NCI-H345 treated with DMSO at 0.1 percent for 48 hours (cell line): ENCODE data around the gene VCL.
"Not testable (repeated sequence)": the region's sequence is repeated elsewhere in the genome, so short reads cannot be mapped to it uniquely, and the experiment has no call there.

Experiments
- DNase-seq: peaks from one replicate; lab custom pipeline; 2025; ENCODE audit not compliant: unreplicated experiment; lab: John Stamatoyannopoulos, UW

VCL gene

GRCh38 chr10:73997787-73998622 lies at the start of gene VCL:
Gene VCL, plus strand, starts transcription at chr10:73998116. Its CDS starts 92 bp downstream, at chr10:73998208.
- DNase-seq = peak; percentile 86

- no peak for DNase-seq
Observed at GRCh38 chr10:73948947-73949633, 48.8 kb upstream of the VCL start.

GRCh38 chr10:73950155-73950948 lies 47.6 kb upstream of the VCL start:
- DNase-seq = no peak

GRCh38 chr10:73953665-73954064 lies 44.3 kb upstream of the VCL start:
- no peak for DNase-seq

GRCh38 chr10:73954737-73955136 lies 43.2 kb upstream of the VCL start:
- DNase-seq = no peak

GRCh38 chr10:73955719-73956118 lies 42.2 kb upstream of the VCL start:
- no peak for DNase-seq

GRCh38 chr10:73956476-73957359 lies 41.2 kb upstream of the VCL start:
- no peak for DNase-seq

- no peak for DNase-seq
Observed at GRCh38 chr10:73959484-73960243, 38.3 kb upstream of the VCL start.

GRCh38 chr10:73962386-73962785 lies 35.5 kb upstream of the VCL start:
- DNase-seq = no peak

GRCh38 chr10:73963533-73963932 lies 34.4 kb upstream of the VCL start:
- not testable (repeated sequence) for DNase-seq

- DNase-seq = no peak
Observed at GRCh38 chr10:73964743-73965142, 33.2 kb upstream of the VCL start.

- DNase-seq = not testable (repeated sequence)
Observed at GRCh38 chr10:73965267-73965889, 32.5 kb upstream of the VCL start.

- DNase-seq = no peak
Observed at GRCh38 chr10:73965890-73966768, 31.8 kb upstream of the VCL start.

- no peak for DNase-seq
Observed at GRCh38 chr10:73967022-73967429, 30.9 kb upstream of the VCL start.

GRCh38 chr10:73967544-73967943 lies 30.4 kb upstream of the VCL start:
- DNase-seq = no peak

GRCh38 chr10:73968098-73968521 lies 29.8 kb upstream of the VCL start:
- DNase-seq = no peak

GRCh38 chr10:73969224-73969841 lies 28.6 kb upstream of the VCL start:
- DNase-seq = no peak

- DNase-seq = no peak
Observed at GRCh38 chr10:73970845-73971244, 27.1 kb upstream of the VCL start.
